ENCODE measurements around the gene TARBP1.

The TARBP1 gene

GRCh38 chr1:234427950-234428646 is 50.9 kb downstream of the TARBP1 start:
- TF ChIP-seq, protein P1, sequence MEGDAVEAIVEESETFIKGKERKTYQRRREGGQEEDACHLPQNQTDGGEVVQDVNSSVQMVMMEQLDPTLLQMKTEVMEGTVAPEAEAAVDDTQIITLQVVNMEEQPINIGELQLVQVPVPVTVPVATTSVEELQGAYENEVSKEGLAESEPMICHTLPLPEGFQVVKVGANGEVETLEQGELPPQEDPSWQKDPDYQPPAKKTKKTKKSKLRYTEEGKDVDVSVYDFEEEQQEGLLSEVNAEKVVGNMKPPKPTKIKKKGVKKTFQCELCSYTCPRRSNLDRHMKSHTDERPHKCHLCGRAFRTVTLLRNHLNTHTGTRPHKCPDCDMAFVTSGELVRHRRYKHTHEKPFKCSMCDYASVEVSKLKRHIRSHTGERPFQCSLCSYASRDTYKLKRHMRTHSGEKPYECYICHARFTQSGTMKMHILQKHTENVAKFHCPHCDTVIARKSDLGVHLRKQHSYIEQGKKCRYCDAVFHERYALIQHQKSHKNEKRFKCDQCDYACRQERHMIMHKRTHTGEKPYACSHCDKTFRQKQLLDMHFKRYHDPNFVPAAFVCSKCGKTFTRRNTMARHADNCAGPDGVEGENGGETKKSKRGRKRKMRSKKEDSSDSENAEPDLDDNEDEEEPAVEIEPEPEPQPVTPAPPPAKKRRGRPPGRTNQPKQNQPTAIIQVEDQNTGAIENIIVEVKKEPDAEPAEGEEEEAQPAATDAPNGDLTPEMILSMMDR (IDR thresholded peaks at IDR 0.05) = no peak

DNA sequence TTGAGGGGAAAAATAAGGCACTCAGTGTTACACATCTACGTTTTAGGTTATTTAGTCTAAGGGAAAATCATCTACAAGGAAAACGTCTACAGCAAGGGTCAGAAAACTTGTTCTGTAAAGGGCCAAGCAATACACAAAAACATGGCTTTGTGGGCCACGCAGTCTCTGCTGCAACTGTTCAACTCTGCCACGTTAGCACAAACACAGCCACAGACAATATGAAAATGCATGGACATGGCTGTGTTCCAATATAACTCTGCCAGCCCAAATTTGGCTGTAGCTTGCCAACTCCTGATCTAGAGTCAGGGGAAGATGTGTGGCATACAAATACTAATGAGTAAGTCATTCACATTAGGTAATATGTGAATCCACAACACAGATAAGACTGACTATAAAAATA is 65.0 kb downstream of the TARBP1 start:
- TF ChIP-seq, protein P1 (IDR thresholded peaks at IDR 0.05) = no peak

- TF ChIP-seq, protein P1 (IDR thresholded peaks at IDR 0.05) = no peak
Measured at GRCh38 chr1:234413485-234413884, 65.5 kb downstream of the TARBP1 start.

- TF ChIP-seq, protein P1 (IDR thresholded peaks at IDR 0.05) = no peak
Measured at GRCh38 chr1:234412830-234413229, 66.1 kb downstream of the TARBP1 start.

- TF ChIP-seq, protein P1 (IDR thresholded peaks at IDR 0.05) = peak; percentile 69; the same call in 1 of the 2 replicates
Measured at GRCh38 chr1:234409328-234409727, 69.7 kb downstream of the TARBP1 start.

GRCh38 chr1:234408757-234409156 is 70.2 kb downstream of the TARBP1 start:
- TF ChIP-seq, protein P1 (IDR thresholded peaks at IDR 0.05) = no peak

DNA sequence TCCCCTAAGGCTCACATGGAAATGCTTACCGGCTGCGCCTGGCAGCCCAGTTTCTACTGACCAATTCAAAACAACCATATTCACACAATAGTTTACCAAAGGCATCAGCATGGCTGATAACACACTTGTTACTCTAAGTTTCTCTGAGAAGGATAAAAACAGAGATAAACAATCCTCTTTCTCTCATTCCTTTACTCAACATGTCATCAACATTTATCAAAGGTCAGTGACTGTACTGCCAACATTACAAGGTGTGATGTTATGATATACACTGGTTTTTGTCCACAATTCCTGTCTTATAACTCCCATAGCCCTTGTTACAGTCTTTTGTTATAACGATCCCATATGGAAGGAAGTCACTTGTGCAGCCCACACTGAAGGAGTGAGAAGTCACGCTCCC is 72.1 kb downstream of the TARBP1 start:
- TF ChIP-seq, protein P1 (IDR thresholded peaks at IDR 0.05) = no peak

DNA sequence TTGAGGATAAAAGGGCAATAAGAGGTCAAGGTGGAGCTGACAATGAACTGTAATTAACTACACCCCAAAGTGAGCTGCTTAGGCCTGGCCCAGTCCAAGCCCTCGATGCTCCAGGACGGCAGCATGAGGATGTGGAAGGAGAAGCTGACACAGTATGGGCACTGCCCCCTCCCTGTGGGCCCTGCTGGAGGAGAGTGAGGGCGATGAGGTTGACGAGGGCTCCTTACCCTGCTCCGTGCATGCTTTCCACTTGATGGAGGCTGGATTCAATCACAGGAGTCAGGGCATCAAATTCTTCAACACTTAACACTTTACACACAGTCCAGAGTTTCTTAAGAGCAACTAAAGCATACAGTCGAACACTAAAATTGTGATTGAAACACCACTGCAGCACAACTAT is 73.3 kb downstream of the TARBP1 start:
- TF ChIP-seq, protein P1 (IDR thresholded peaks at IDR 0.05) = no peak
